GM10248 (cell line): ENCODE data around the gene GPR12.

ENCODE experiments used
- CTCF ChIA-PET: fragments of 300-600 bp; sonication (Branson Sonifier 250); formaldehyde crosslinking; extraction: SDS; loops from one replicate; lab custom pipeline; 2021; ENCODE audit warnings: antibody characterized with exemption; lab: Yijun Ruan, JAX
- POLR2A ChIA-PET: fragments of 350-650 bp; sonication (Branson Sonifier 250); formaldehyde crosslinking; extraction: SDS; loops from one replicate; lab custom pipeline; 2020; ENCODE audit warnings: antibody characterized with exemption; lab: Yijun Ruan, JAX
- DNase-seq: peaks from one replicate; pipeline ENCODE4 v3.0.0; 2012; ENCODE audit errors: extremely low spot score
- TF ChIP-seq, protein P1 (sequence below): IDR thresholded peaks from 2 replicates; pipeline ENCODE4 v1.5.1; 2012; ENCODE audit warnings: mild to moderate bottlenecking, low read depth; ENCODE audit errors: extremely low read depth, missing control alignments, control extremely low read depth

GPR12 gene

DNA sequence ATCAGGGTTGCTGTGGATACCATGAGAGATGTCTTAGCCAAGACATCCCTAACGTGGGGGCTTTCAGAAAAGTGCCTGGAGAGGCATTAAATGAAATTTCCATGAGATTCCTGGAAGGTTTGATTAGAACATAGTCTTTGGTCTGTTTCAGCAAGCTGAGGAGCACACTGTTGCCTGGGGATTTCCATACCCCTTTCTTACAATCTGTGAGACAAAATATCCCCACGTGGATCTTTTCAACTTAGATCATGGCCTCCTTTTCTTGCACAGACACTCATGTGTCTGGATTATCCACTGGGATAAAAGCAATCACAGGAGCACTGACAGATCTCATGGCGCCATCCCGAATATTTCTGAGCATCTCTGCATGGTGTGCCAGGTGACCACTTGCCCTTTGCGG lies 41.7 kb downstream of the GPR12 start:
- no peak for DNase-seq
- TF ChIP-seq, protein P1, sequence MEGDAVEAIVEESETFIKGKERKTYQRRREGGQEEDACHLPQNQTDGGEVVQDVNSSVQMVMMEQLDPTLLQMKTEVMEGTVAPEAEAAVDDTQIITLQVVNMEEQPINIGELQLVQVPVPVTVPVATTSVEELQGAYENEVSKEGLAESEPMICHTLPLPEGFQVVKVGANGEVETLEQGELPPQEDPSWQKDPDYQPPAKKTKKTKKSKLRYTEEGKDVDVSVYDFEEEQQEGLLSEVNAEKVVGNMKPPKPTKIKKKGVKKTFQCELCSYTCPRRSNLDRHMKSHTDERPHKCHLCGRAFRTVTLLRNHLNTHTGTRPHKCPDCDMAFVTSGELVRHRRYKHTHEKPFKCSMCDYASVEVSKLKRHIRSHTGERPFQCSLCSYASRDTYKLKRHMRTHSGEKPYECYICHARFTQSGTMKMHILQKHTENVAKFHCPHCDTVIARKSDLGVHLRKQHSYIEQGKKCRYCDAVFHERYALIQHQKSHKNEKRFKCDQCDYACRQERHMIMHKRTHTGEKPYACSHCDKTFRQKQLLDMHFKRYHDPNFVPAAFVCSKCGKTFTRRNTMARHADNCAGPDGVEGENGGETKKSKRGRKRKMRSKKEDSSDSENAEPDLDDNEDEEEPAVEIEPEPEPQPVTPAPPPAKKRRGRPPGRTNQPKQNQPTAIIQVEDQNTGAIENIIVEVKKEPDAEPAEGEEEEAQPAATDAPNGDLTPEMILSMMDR = no peak
- ChIA-PET CTCF (interaction anchor here (0.9 kb wide), 1 partner anchor 20 kb away, joined by 3 read pairs; no protein-coding TSS in a partner anchor), POLR2A (no interaction called here)

- TF ChIP-seq, protein P1 = no peak
- POLR2A ChIA-PET = no interaction called here
- no peak for DNase-seq
- CTCF ChIA-PET = interaction anchor here (0.9 kb wide), 1 partner anchor 20 kb away, joined by 3 read pairs; no protein-coding TSS in a partner anchor
Measured at GRCh38 chr13:26718146-26718545, 42.4 kb downstream of the GPR12 start.

- ChIA-PET POLR2A (no interaction called here), CTCF (interaction anchor here (0.6 kb wide), 1 partner anchor 671 kb away, joined by 3 read pairs; no protein-coding TSS in a partner anchor)
- no peak for DNase-seq
- TF ChIP-seq, protein P1 = no peak
Measured at GRCh38 chr13:26716984-26717383, 43.6 kb downstream of the GPR12 start.

DNA sequence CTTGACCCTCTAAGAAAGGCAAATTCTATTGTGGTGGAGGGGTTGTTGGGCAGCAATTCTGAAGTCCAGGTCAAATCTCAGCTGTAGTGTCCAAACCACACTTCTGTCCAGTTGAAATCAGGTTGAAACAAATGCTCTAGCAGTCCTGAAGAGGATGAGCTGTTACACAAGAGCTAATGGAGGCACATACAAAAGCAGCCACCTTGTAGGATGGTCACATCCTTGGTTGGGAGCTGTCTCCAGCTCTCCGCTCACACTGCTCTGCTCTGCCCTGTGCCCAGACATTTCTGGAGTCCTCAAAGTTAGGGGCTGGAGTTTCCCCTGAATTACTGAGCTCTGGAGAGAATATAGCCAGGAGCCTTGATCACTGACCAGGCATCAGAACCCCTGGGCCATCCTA lies 47.2 kb downstream of the GPR12 start:
- TF ChIP-seq, protein P1 = no peak
- no peak for DNase-seq
- ChIA-PET POLR2A (no interaction called here), CTCF (interaction anchor here (2.3 kb wide), 1 partner anchor 15 kb away, joined by 9 read pairs; no protein-coding TSS in a partner anchor)

DNA sequence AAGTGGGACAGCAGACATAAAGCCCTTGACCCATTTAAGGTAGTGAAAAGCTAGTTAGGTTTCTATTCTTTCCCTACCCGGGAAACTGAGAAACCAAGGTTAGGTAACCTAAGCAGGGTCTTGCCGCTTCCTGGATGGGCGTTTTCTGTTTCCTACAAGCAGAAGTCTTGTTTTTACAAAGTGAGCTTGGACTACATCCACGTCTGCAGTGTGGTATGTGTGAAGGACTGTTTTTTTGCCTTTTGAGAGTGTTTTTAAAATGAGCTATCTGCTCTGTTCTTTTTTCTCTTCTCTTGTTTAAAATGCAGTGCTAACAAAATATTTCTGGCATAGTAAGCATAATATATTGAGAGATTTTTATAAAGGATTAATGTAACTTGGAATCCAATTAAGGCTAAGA lies 49.4 kb downstream of the GPR12 start:
- CTCF ChIA-PET = interaction anchor here (0.9 to 2.0 kb wide), 3 partner anchors 13 to 1136 kb away, joined by 3 to 6 read pairs (median 4); no protein-coding TSS in a partner anchor
- DNase-seq = no peak
- TF ChIP-seq, protein P1 = no peak
- POLR2A ChIA-PET = no interaction called here

- POLR2A ChIA-PET = no interaction called here
- CTCF ChIA-PET = interaction anchor here (1.8 to 2.0 kb wide), 2 partner anchors 12 kb away, joined by 6 read pairs; no protein-coding TSS in a partner anchor
- DNase-seq = no peak
- TF ChIP-seq, protein P1 = no peak
Measured at GRCh38 chr13:26710166-26710565, 50.4 kb downstream of the GPR12 start.
